ENCODE data around the gene C19orf18.
"Not testable (repeated sequence)": the region's sequence is repeated elsewhere in the genome, so short reads cannot be mapped to it uniquely, and the experiment has no call there.

The C19orf18 gene

GRCh38 chr19:57974434-57974833 is at the start of gene C19orf18:
C19orf18 (minus strand) TSS chr19:57974534; CDS start chr19:57974432, 102 bp downstream.
- H3K27me3 ChIP-seq (ENCODE audit: control insufficient read depth, insufficient read depth, low read length), result no peaks in the 10 kb centered on the region
- H3K4me1 ChIP-seq (ENCODE audit: control insufficient read depth, insufficient read depth, low read length), result no peaks in the 10 kb centered on the region
- H3K9me3 ChIP-seq (ENCODE audit: control insufficient read depth, insufficient read depth, low read length), result peaks cover 42% of the 10 kb centered on the region
- H3K4me3 ChIP-seq (ENCODE audit: low read depth, low read length), result no peak within 1 kb of the TSS
- no peak within 1 kb of the TSS for H3K9ac ChIP-seq (ENCODE audit: low read depth, low read length)
- no peaks in the 10 kb centered on the region for H3K36me3 ChIP-seq (ENCODE audit: control insufficient read depth, insufficient read depth, low read length)

GRCh38 chr19:58022283-58022660 is 47.9 kb upstream of the C19orf18 start:
- H3K4me3 ChIP-seq (ENCODE audit: low read depth, low read length), result no peak overlapping the region
- no peaks in the 10 kb centered on the region for H3K27me3 ChIP-seq (ENCODE audit: control insufficient read depth, insufficient read depth, low read length)
- no peaks in the 10 kb centered on the region for H3K36me3 ChIP-seq (ENCODE audit: control insufficient read depth, insufficient read depth, low read length)
- no peak overlapping the region for H3K9ac ChIP-seq (ENCODE audit: low read depth, low read length)
- no peaks in the 10 kb centered on the region for H3K4me1 ChIP-seq (ENCODE audit: control insufficient read depth, insufficient read depth, low read length)
- no peaks in the 10 kb centered on the region for H3K9me3 ChIP-seq (ENCODE audit: control insufficient read depth, insufficient read depth, low read length)

GRCh38 chr19:58021541-58022282 is 47.4 kb upstream of the C19orf18 start:
- Histone ChIP-seq H3K9ac (ENCODE audit: low read depth, low read length) (no peak overlapping the region), H3K36me3 (ENCODE audit: control insufficient read depth, insufficient read depth, low read length) (no peaks in the 10 kb centered on the region), H3K4me3 (ENCODE audit: low read depth, low read length) (no peak overlapping the region), H3K27me3 (ENCODE audit: control insufficient read depth, insufficient read depth, low read length) (no peaks in the 10 kb centered on the region), H3K4me1 (ENCODE audit: control insufficient read depth, insufficient read depth, low read length) (no peaks in the 10 kb centered on the region), H3K9me3 (ENCODE audit: control insufficient read depth, insufficient read depth, low read length) (no peaks in the 10 kb centered on the region)

GRCh38 chr19:58020129-58020528 is 45.8 kb upstream of the C19orf18 start:
- no peak overlapping the region for H3K4me3 ChIP-seq (ENCODE audit: low read depth, low read length)
- no peaks in the 10 kb centered on the region for H3K4me1 ChIP-seq (ENCODE audit: control insufficient read depth, insufficient read depth, low read length)
- H3K27me3 ChIP-seq (ENCODE audit: control insufficient read depth, insufficient read depth, low read length), result no peaks in the 10 kb centered on the region
- H3K9ac ChIP-seq (ENCODE audit: low read depth, low read length), result no peak overlapping the region
- H3K9me3 ChIP-seq (ENCODE audit: control insufficient read depth, insufficient read depth, low read length), result peaks cover 3% of the 10 kb centered on the region
- H3K36me3 ChIP-seq (ENCODE audit: control insufficient read depth, insufficient read depth, low read length), result no peaks in the 10 kb centered on the region

- Histone ChIP-seq H3K36me3 (ENCODE audit: control insufficient read depth, insufficient read depth, low read length) (no peaks in the 10 kb centered on the region), H3K4me1 (ENCODE audit: control insufficient read depth, insufficient read depth, low read length) (no peaks in the 10 kb centered on the region), H3K27me3 (ENCODE audit: control insufficient read depth, insufficient read depth, low read length) (no peaks in the 10 kb centered on the region), H3K9me3 (ENCODE audit: control insufficient read depth, insufficient read depth, low read length) (peaks cover 3% of the 10 kb centered on the region), H3K4me3 (ENCODE audit: low read depth, low read length) (no peak overlapping the region), H3K9ac (ENCODE audit: low read depth, low read length) (no peak overlapping the region)
Observed at GRCh38 chr19:58014141-58014540, 39.8 kb upstream of the C19orf18 start.

- H3K27me3 ChIP-seq (ENCODE audit: control insufficient read depth, insufficient read depth, low read length), result no peaks in the 10 kb centered on the region
- no peaks in the 10 kb centered on the region for H3K4me1 ChIP-seq (ENCODE audit: control insufficient read depth, insufficient read depth, low read length)
- peaks cover 8% of the 10 kb centered on the region for H3K36me3 ChIP-seq (ENCODE audit: control insufficient read depth, insufficient read depth, low read length)
- no peaks in the 10 kb centered on the region for H3K9me3 ChIP-seq (ENCODE audit: control insufficient read depth, insufficient read depth, low read length)
- H3K9ac ChIP-seq (ENCODE audit: low read depth, low read length), result no peak overlapping the region
- no peak overlapping the region for H3K4me3 ChIP-seq (ENCODE audit: low read depth, low read length)
Observed at GRCh38 chr19:58010507-58010906, 36.2 kb upstream of the C19orf18 start.

GRCh38 chr19:58009666-58010301 is 35.5 kb upstream of the C19orf18 start:
- Histone ChIP-seq H3K9ac (ENCODE audit: low read depth, low read length) (no peak overlapping the region), H3K27me3 (ENCODE audit: control insufficient read depth, insufficient read depth, low read length) (no peaks in the 10 kb centered on the region), H3K4me1 (ENCODE audit: control insufficient read depth, insufficient read depth, low read length) (no peaks in the 10 kb centered on the region), H3K4me3 (ENCODE audit: low read depth, low read length) (peak overlapping the region; percentile 46), H3K9me3 (ENCODE audit: control insufficient read depth, insufficient read depth, low read length) (no peaks in the 10 kb centered on the region), H3K36me3 (ENCODE audit: control insufficient read depth, insufficient read depth, low read length) (peaks cover 13% of the 10 kb centered on the region)

GRCh38 chr19:58009301-58009665 is 34.9 kb upstream of the C19orf18 start:
- Histone ChIP-seq H3K36me3 (ENCODE audit: control insufficient read depth, insufficient read depth, low read length) (peaks cover 16% of the 10 kb centered on the region), H3K27me3 (ENCODE audit: control insufficient read depth, insufficient read depth, low read length) (no peaks in the 10 kb centered on the region), H3K4me3 (ENCODE audit: low read depth, low read length) (peak overlapping the region; percentile 46), H3K4me1 (ENCODE audit: control insufficient read depth, insufficient read depth, low read length) (no peaks in the 10 kb centered on the region), H3K9ac (ENCODE audit: low read depth, low read length) (no peak overlapping the region), H3K9me3 (ENCODE audit: control insufficient read depth, insufficient read depth, low read length) (no peaks in the 10 kb centered on the region)

GRCh38 chr19:58008877-58009276 is 34.5 kb upstream of the C19orf18 start:
- not testable (repeated sequence) for H3K9ac ChIP-seq (ENCODE audit: low read depth, low read length); H3K4me1 ChIP-seq (ENCODE audit: control insufficient read depth, insufficient read depth, low read length); H3K27me3 ChIP-seq (ENCODE audit: control insufficient read depth, insufficient read depth, low read length); H3K9me3 ChIP-seq (ENCODE audit: control insufficient read depth, insufficient read depth, low read length)
- Histone ChIP-seq H3K36me3 (ENCODE audit: control insufficient read depth, insufficient read depth, low read length) (peaks cover 20% of the 10 kb centered on the region), H3K4me3 (ENCODE audit: low read depth, low read length) (peak overlapping the region; percentile 46)

GRCh38 chr19:58007285-58007684 is 33.0 kb upstream of the C19orf18 start:
- H3K9me3 ChIP-seq (ENCODE audit: control insufficient read depth, insufficient read depth, low read length), result no peaks in the 10 kb centered on the region
- H3K4me3 ChIP-seq (ENCODE audit: low read depth, low read length), result no peak overlapping the region
- no peak overlapping the region for H3K9ac ChIP-seq (ENCODE audit: low read depth, low read length)
- H3K27me3 ChIP-seq (ENCODE audit: control insufficient read depth, insufficient read depth, low read length), result no peaks in the 10 kb centered on the region
- no peaks in the 10 kb centered on the region for H3K4me1 ChIP-seq (ENCODE audit: control insufficient read depth, insufficient read depth, low read length)
- H3K36me3 ChIP-seq (ENCODE audit: control insufficient read depth, insufficient read depth, low read length), result peaks cover 21% of the 10 kb centered on the region

- Histone ChIP-seq H3K4me1 (ENCODE audit: control insufficient read depth, insufficient read depth, low read length) (peaks cover 7% of the 10 kb centered on the region), H3K4me3 (ENCODE audit: low read depth, low read length) (peak overlapping the region; percentile 96), H3K27me3 (ENCODE audit: control insufficient read depth, insufficient read depth, low read length) (no peaks in the 10 kb centered on the region), H3K9me3 (ENCODE audit: control insufficient read depth, insufficient read depth, low read length) (no peaks in the 10 kb centered on the region), H3K36me3 (ENCODE audit: control insufficient read depth, insufficient read depth, low read length) (peaks cover 37% of the 10 kb centered on the region), H3K9ac (ENCODE audit: low read depth, low read length) (peak overlapping the region; percentile 90)
Observed at GRCh38 chr19:58003174-58003828, 29.0 kb upstream of the C19orf18 start.
